Measurements from ENCODE around the gene SMTNL1.
"Not testable (repeated sequence)": the region's sequence is repeated elsewhere in the genome, so short reads cannot be mapped to it uniquely, and the experiment has no call there.

The SMTNL1 gene

GRCh38 chr11:57530596-57531507 is 6.5 kb upstream of the SMTNL1 start, which contains the start of gene TIMM10:
TIMM10 (minus strand) TSS chr11:57530754; CDS start chr11:57530189, 565 bp downstream.
- H3K4me3 ChIP-seq (replicated peaks; ENCODE audit: low read depth, low read length), result peak within 1 kb of the TSS; percentile 80
- TF ChIP-seq CTCF (IDR thresholded peaks at IDR 0.05; ENCODE audit: low read length, missing control alignments), result no peak
- DNase-seq (ENCODE audit: low read depth), result peak; percentile 97

GRCh38 chr11:57534449-57534848 is 2.9 kb upstream of the SMTNL1 start:
- DNase-seq (ENCODE audit: low read depth); H3K4me3 ChIP-seq (replicated peaks; ENCODE audit: low read depth, low read length): not testable (repeated sequence)

GRCh38 chr11:57539342-57539741 is 1.9 kb downstream of the SMTNL1 start:
- H3K4me3 ChIP-seq (replicated peaks; ENCODE audit: low read depth, low read length), result no peak overlapping the region
- no peak for DNase-seq (ENCODE audit: low read depth)
- no peak for TF ChIP-seq CTCF (IDR thresholded peaks at IDR 0.05; ENCODE audit: low read length, missing control alignments)

- H3K4me3 ChIP-seq (replicated peaks; ENCODE audit: low read depth, low read length), result no peak overlapping the region
- no peak for TF ChIP-seq CTCF (IDR thresholded peaks at IDR 0.05; ENCODE audit: low read length, missing control alignments)
- no peak for DNase-seq (ENCODE audit: low read depth)
Measured at GRCh38 chr11:57541169-57541568, 3.8 kb downstream of the SMTNL1 start.

GRCh38 chr11:57542582-57542981 is 5.2 kb downstream of the SMTNL1 start:
- TF ChIP-seq CTCF (IDR thresholded peaks at IDR 0.05; ENCODE audit: low read length, missing control alignments), result no peak
- H3K4me3 ChIP-seq (replicated peaks; ENCODE audit: low read depth, low read length), result no peak overlapping the region
- DNase-seq (ENCODE audit: low read depth), result no peak

- H3K4me3 ChIP-seq (replicated peaks; ENCODE audit: low read depth, low read length), result no peak overlapping the region
- no peak for TF ChIP-seq CTCF (IDR thresholded peaks at IDR 0.05; ENCODE audit: low read length, missing control alignments)
- no peak for DNase-seq (ENCODE audit: low read depth)
Measured at GRCh38 chr11:57543593-57543992, 6.2 kb downstream of the SMTNL1 start.

- no peak for DNase-seq (ENCODE audit: low read depth)
- H3K4me3 ChIP-seq (replicated peaks; ENCODE audit: low read depth, low read length), result no peak overlapping the region
- no peak for TF ChIP-seq CTCF (IDR thresholded peaks at IDR 0.05; ENCODE audit: low read length, missing control alignments)
Measured at GRCh38 chr11:57544566-57544965, 7.2 kb downstream of the SMTNL1 start.
